Parathyroid adenoma (tissue), 2 donors: ENCODE results near the gene SEPTIN5.

Source experiments
- H2AFZ ChIP-seq: fragments of 300-600 bp; sonication (generic); one replicate; pipeline ENCODE4 v1.7.0; 2017; ENCODE audit warnings: antibody characterized with exemption, mild to moderate bottlenecking
- H3K27ac ChIP-seq: fragments of 300-600 bp; sonication (generic); one replicate; pipeline ENCODE4 v1.7.0; 2017
- H3K27me3 ChIP-seq: fragments of 300-600 bp; sonication (generic); one replicate; pipeline ENCODE4 v1.7.0; 2017; ENCODE audit warnings: low read length; ENCODE audit not compliant: control insufficient read depth, insufficient read depth
- H3K36me3 ChIP-seq: fragments of 300-600 bp; sonication (generic); one replicate; pipeline ENCODE4 v1.7.0; 2017; ENCODE audit warnings: low read length; ENCODE audit not compliant: control insufficient read depth, insufficient read depth
- H3K4me1 ChIP-seq: fragments of 300-600 bp; sonication (generic); one replicate; pipeline ENCODE4 v1.7.0; 2017; ENCODE audit warnings: control low read depth
- H3K4me2 ChIP-seq: fragments of 300-600 bp; sonication (generic); one replicate; pipeline ENCODE4 v1.7.0; 2017; ENCODE audit warnings: low read length
- H3K4me3 ChIP-seq: fragments of 300-600 bp; sonication (generic); one replicate; pipeline ENCODE4 v1.7.0; 2017; ENCODE audit warnings: low read depth, low read length
- H3K79me2 ChIP-seq: fragments of 300-600 bp; sonication (generic); one replicate; pipeline ENCODE4 v1.7.0; 2017; ENCODE audit warnings: control low read depth
- H3K9ac ChIP-seq: fragments of 300-600 bp; sonication (generic); one replicate; pipeline ENCODE4 v1.7.0; 2017; ENCODE audit warnings: mild to moderate bottlenecking
- H3K9me3 ChIP-seq: fragments of 300-600 bp; sonication (generic); one replicate; pipeline ENCODE4 v1.7.0; 2017; ENCODE audit warnings: low read length; ENCODE audit not compliant: control insufficient read depth
- CTCF ChIP-seq: fragments of 300-600 bp; sonication (generic); IDR thresholded peaks from one replicate; pipeline ENCODE4 v1.7.0; 2017; ENCODE audit warnings: antibody characterized with exemption, mild to moderate bottlenecking
- donor health status: primary hyperparathyroidism.

Gene SEPTIN5

GRCh38 chr22:19757140-19757984 is 43.1 kb downstream of the SEPTIN5 start:
- Histone ChIP-seq H3K36me3 (no peaks in the 10 kb centered on the region), H3K27ac (no peak overlapping the region), H3K9me3 (no peaks in the 10 kb centered on the region), H3K9ac (no peak overlapping the region), H2AFZ (no peak overlapping the region), H3K4me3 (no peak overlapping the region), H3K27me3 (no peaks in the 10 kb centered on the region), H3K4me2 (peak overlapping the region; percentile 68), H3K4me1 (no peaks in the 10 kb centered on the region), H3K79me2 (no peaks in the 10 kb centered on the region)
- TF ChIP-seq CTCF: no peak

- Histone ChIP-seq H3K9me3 (no peaks in the 10 kb centered on the region), H2AFZ (peak overlapping the region; percentile 68), H3K36me3 (no peaks in the 10 kb centered on the region), H3K4me3 (peak overlapping the region; percentile 74), H3K79me2 (no peaks in the 10 kb centered on the region), H3K4me2 (peak overlapping the region; percentile 93), H3K27me3 (no peaks in the 10 kb centered on the region), H3K9ac (no peak overlapping the region), H3K27ac (peak overlapping the region; percentile 29), H3K4me1 (no peaks in the 10 kb centered on the region)
- TF ChIP-seq CTCF: no peak
Measured at GRCh38 chr22:19757985-19758895, 43.9 kb downstream of the SEPTIN5 start.

GRCh38 chr22:19758896-19759426 is 44.7 kb downstream of the SEPTIN5 start:
- Histone ChIP-seq H3K36me3 (no peaks in the 10 kb centered on the region), H3K9me3 (no peaks in the 10 kb centered on the region), H3K4me3 (peak overlapping the region; percentile 74), H2AFZ (peak overlapping the region; percentile 68), H3K27me3 (no peaks in the 10 kb centered on the region), H3K9ac (no peak overlapping the region), H3K79me2 (no peaks in the 10 kb centered on the region), H3K4me1 (no peaks in the 10 kb centered on the region), H3K4me2 (peak overlapping the region; percentile 93), H3K27ac (peak overlapping the region; percentile 29)
- no peak for TF ChIP-seq CTCF

GRCh38 chr22:19759427-19760057 is 45.2 kb downstream of the SEPTIN5 start:
- Histone ChIP-seq H3K79me2 (no peaks in the 10 kb centered on the region), H3K27ac (no peak overlapping the region), H3K9me3 (no peaks in the 10 kb centered on the region), H2AFZ (peak overlapping the region; percentile 68), H3K9ac (no peak overlapping the region), H3K4me2 (peak overlapping the region; percentile 93), H3K4me3 (peak overlapping the region; percentile 74), H3K27me3 (no peaks in the 10 kb centered on the region), H3K4me1 (no peaks in the 10 kb centered on the region), H3K36me3 (no peaks in the 10 kb centered on the region)
- no peak for TF ChIP-seq CTCF
